Tongue (tissue), 1 donor: ENCODE measurements around the gene IGSF8. TPM values are rescaled to one million over a fixed set of nuclear protein-coding genes. Genes with fewer than 3 reads are reported as not detected.

Experiments
- total RNA-seq: library from RNA; depleted of rRNA; stranded (reverse); fragments of >200 nt; gene quantifications from one replicate; pipeline ENCODE4 v1.2.3, GENCODE V29; 2014

IGSF8 gene
- total RNA-seq, 1 donor from 2014 or later = 21.8 TPM

Other genes with a start within 250 kb of the IGSF8 start
- not detected for gene VSIG8, start 236.0 kb downstream of the IGSF8 start, total RNA-seq
- gene CFAP45, start 198.5 kb downstream of the IGSF8 start, total RNA-seq = 0.10 TPM
- 238 TPM for gene TAGLN2, start 173.1 kb downstream of the IGSF8 start, total RNA-seq
- gene IGSF9, start 153.0 kb downstream of the IGSF8 start, total RNA-seq = 8.7 TPM
- gene SLAMF9, start 144.4 kb downstream of the IGSF8 start, total RNA-seq = not detected
- gene PIGM, start 66.6 kb downstream of the IGSF8 start, total RNA-seq = 4.5 TPM
- gene KCNJ10, start 28.5 kb downstream of the IGSF8 start, total RNA-seq = 0.41 TPM
- not detected for gene KCNJ9, start 17.1 kb downstream of the IGSF8 start, total RNA-seq
- gene ATP1A2, start 17.1 kb upstream of the IGSF8 start, total RNA-seq = 144 TPM
- 0.62 TPM for gene ATP1A4, start 53.0 kb upstream of the IGSF8 start, total RNA-seq
- gene CASQ1, start 92.0 kb upstream of the IGSF8 start, total RNA-seq = 831 TPM
- 50.7 TPM for gene PEA15, start 106.8 kb upstream of the IGSF8 start, total RNA-seq
- gene DCAF8, start 163.9 kb upstream of the IGSF8 start, total RNA-seq = 113 TPM
- gene PEX19, start 186.5 kb upstream of the IGSF8 start, total RNA-seq = 51.4 TPM
- gene COPA, start 244.6 kb upstream of the IGSF8 start, total RNA-seq = 144 TPM
- gene NCSTN, start 244.8 kb upstream of the IGSF8 start, total RNA-seq = 93.2 TPM